ENCODE results near the gene AQP3.
"Not testable (repeated sequence)": the region's sequence is repeated elsewhere in the genome, so short reads cannot be mapped to it uniquely, and the experiment has no call there.

Gene AQP3

DNA sequence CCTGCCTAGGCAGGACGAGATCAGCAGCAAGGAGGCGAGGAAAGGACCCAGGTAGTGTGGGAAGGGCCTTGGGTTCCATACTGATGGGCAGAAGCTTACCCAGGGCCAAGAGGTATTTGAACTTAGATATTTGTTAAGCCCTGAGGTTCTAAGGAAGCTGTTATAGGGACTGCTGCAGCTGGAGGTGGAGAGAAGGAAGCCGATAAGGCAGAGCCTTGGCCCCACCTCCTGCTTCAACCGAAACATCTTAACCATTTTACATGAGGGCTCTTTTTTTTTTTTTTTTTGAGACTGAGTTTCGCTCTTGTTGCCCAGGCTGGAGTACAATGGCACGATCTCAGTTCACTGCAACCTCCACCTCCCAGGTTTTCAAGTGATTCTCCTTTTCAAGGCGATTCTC is 8.6 kb upstream of the AQP3 start:
- no peak overlapping the region for H3K4me3 ChIP-seq (ENCODE audit: low read depth, low read length)
- TF ChIP-seq, protein P1, sequence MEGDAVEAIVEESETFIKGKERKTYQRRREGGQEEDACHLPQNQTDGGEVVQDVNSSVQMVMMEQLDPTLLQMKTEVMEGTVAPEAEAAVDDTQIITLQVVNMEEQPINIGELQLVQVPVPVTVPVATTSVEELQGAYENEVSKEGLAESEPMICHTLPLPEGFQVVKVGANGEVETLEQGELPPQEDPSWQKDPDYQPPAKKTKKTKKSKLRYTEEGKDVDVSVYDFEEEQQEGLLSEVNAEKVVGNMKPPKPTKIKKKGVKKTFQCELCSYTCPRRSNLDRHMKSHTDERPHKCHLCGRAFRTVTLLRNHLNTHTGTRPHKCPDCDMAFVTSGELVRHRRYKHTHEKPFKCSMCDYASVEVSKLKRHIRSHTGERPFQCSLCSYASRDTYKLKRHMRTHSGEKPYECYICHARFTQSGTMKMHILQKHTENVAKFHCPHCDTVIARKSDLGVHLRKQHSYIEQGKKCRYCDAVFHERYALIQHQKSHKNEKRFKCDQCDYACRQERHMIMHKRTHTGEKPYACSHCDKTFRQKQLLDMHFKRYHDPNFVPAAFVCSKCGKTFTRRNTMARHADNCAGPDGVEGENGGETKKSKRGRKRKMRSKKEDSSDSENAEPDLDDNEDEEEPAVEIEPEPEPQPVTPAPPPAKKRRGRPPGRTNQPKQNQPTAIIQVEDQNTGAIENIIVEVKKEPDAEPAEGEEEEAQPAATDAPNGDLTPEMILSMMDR (IDR thresholded peaks at IDR 0.05; ENCODE audit: low read depth, low read length) = no peak
- DNase-seq (ENCODE audit: low read depth, low spot score) = no peak
- in situ Hi-C loops (cut with HindIII; ENCODE audit: low sequenced_read_pairs) = no loop called here

DNA sequence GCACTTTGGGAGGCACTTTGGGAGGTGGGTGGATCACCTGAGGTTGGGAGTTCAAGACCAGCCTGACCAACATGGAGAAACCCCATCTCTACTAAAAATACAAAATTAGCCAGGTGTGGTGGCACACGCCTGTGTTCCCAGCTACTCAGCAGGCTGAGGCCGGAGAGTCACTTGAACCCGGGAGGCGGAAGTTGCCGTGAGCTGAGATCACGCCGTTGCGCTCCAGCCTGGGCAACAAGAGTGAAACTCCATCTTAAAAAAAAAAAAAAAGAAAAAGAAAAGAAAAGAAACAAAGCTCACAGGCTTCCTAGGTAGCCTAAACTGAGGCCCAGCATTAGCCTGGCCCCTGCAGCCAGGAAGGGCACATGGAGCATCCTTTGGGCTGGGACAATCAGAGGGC is 8.1 kb upstream of the AQP3 start:
- H3K4me3 ChIP-seq (ENCODE audit: low read depth, low read length); DNase-seq (ENCODE audit: low read depth, low spot score); in situ Hi-C loops (cut with HindIII; ENCODE audit: low sequenced_read_pairs): not testable (repeated sequence)

DNA sequence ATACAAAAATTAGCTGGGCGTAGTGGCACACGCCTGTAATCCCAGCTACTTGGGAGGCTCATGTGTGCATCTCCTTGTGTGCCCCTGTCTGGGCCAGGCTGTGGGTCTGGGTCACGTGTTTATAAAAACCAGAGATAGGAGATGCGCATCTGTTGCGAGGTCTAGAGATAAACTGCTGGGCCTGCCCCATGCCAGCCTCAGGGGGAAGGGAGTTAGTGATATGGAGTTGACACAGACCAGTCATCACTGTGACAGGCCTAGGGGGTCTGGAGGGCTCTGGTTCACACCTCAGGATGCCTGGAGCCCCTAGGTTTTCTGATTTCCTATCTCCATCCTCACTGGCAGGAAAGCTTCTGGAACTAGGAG is 7.3 kb upstream of the AQP3 start:
- DNase-seq (ENCODE audit: low read depth, low spot score); H3K4me3 ChIP-seq (ENCODE audit: low read depth, low read length); in situ Hi-C loops (cut with HindIII; ENCODE audit: low sequenced_read_pairs): not testable (repeated sequence)

DNA sequence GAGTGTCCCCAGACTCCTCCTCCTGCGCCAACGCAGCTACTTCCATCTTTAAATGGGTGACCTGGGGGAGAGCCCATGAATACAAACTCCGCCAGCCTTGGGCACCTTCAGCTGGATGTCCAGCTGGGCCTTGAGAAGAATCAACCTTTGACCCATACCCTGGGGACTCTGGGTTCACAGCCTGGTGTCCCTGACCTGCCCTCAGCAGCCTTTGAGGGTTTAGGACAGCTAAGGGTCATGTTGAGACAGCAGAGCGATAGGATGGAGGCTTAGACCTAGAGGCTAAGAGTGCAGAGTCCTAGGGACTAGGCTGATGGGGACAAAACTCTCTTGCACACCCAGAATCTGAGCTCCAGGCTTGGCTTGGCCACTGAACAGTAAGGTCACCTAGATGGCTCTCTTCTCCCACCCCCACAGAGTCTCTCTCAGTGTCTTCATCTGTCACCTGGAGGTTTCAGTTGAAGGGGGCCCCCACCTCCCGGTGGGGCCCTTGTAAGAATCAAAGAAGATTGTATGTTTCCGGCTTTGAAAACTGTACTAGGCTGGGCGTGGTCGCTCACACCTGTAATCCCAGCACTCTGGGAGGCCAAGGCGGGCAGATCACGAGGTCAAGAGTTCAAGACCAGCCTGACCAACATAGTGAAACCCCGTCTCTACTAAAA is 6.7 kb upstream of the AQP3 start:
- DNase-seq (ENCODE audit: low read depth, low spot score) = no peak
- no peak overlapping the region for H3K4me3 ChIP-seq (ENCODE audit: low read depth, low read length)
- TF ChIP-seq, protein P1 (IDR thresholded peaks at IDR 0.05; ENCODE audit: low read depth, low read length) = no peak
- in situ Hi-C loops (cut with HindIII; ENCODE audit: low sequenced_read_pairs) = no loop called here

DNA sequence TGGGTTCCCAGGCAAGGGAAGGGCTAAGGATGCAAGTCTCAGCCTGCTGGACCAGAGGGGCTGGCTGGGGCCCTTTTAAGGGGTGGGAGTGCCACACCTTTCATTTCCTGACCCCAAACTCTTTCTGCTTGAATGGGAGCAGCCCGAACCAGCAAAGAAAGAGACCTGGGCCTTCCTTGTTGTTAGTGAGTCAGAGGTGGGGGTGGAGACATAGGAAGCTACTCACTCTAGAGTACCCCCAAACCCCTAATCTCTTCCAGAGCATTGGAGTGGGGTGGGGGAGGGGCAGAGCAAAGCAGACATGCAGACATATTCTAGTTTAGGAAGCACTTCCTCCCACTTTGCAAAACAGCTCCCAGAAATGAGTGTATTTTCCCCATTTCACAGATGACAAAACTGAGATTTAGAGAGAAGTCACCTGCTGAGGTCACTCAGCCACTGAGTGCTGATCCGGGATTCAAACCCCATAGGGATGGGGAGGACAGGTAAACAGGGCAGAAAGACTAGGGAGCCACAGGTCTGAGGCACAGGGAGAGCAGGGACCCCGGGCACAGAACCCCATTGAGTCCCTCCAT is 6.0 kb upstream of the AQP3 start:
- in situ Hi-C loops (cut with HindIII; ENCODE audit: low sequenced_read_pairs) = no loop called here
- DNase-seq (ENCODE audit: low read depth, low spot score) = no peak
- no peak overlapping the region for H3K4me3 ChIP-seq (ENCODE audit: low read depth, low read length)
- TF ChIP-seq, protein P1 (IDR thresholded peaks at IDR 0.05; ENCODE audit: low read depth, low read length) = no peak

DNA sequence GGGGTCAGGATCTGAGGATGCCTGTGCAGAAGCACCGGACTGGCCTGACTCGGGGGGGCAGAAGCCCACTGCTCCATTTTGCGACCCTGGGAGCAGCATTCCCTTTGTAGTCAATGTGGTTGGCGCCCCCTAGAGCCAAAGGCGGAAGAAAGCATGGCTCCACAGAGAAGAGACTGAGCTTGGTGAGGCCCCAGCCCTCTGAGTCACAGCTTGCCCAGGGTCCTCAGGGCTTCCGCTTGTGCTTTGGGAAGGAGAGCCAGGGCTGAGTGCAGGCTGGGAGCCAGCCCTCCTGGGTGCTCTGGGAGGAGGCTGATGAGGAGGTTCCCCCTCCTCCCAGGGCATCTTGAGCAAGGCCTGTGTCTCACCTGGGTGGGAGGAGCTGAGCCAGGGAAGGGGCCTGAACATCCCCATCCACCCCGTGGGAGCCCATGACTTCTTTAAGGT is 5.5 kb upstream of the AQP3 start:
- peak; percentile 83 for DNase-seq (ENCODE audit: low read depth, low spot score)
- TF ChIP-seq, protein P1 (IDR thresholded peaks at IDR 0.05; ENCODE audit: low read depth, low read length) = peak; percentile 88
- no peak overlapping the region for H3K4me3 ChIP-seq (ENCODE audit: low read depth, low read length)
- in situ Hi-C loops (cut with HindIII; ENCODE audit: low sequenced_read_pairs) = no loop called here

DNA sequence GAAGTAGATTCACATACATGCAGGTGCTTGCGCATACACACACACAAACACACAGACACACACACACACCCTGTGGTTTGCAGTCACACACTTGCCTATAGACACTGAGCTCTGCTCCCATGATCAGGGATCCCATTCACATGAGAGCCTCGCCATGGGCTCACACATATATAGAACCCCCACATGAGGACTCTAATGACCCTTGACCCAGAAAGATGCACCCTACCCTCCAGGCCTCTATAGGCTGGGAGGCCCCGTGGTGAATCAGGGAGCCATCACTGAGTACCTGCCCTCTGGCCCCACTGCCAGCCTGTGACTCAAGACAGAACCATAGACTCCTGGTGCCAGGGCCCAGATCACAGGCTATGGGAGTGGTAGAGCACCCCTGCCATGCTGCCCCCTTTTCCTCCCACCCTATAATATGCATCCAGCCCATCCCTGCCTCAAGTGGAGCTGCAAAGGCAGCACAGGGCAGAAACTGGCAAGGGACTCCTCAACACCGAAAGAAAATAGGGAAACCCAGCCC is 3.3 kb upstream of the AQP3 start:
- DNase-seq (ENCODE audit: low read depth, low spot score) = no peak
- TF ChIP-seq, protein P1 (IDR thresholded peaks at IDR 0.05; ENCODE audit: low read depth, low read length) = no peak
- in situ Hi-C loops (cut with HindIII; ENCODE audit: low sequenced_read_pairs) = no loop called here
- H3K4me3 ChIP-seq (ENCODE audit: low read depth, low read length) = no peak overlapping the region
